ENCODE results near the gene PDGFRB. TPM values are rescaled to one million over a fixed set of nuclear protein-coding genes. Genes with fewer than 3 reads are reported as not detected.

The PDGFRB gene
- total RNA-seq, 1 experiment from 2014 or later, result 7.2 TPM

DNA sequence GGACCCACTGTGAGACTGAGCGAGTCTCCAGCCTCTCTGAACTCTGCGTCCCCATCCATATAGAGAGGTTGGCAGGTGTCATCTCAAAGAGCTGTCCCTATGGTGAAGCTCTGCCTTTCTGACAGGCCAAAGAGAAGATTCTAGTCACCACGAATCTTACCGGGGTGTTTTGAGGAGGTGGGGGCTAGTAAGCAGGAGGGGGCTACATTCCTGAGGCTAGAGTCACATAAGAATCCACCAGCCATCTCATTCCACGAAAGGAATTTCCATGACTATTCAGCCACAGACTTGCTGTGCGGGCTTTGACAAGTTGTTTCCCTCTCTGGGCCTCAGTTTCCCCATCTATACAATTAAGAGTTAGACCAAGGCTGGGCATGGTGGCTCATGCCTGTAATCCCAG lies 16.3 kb downstream of the PDGFRB start:
- Histone ChIP-seq H3K4me3 (no peak overlapping the region), H3K27me3 (no peaks in the 10 kb centered on the region), H3K27ac (peak overlapping the region; percentile 56; the same call in 1 of the 2 replicates), H3K9me3 (replicated peaks) (no peaks in the 10 kb centered on the region), H3K36me3 (no peaks in the 10 kb centered on the region), H3K4me1 (peaks cover 72% of the 10 kb centered on the region)
- no peak for DNase-seq

- H3K9me3 ChIP-seq (replicated peaks), result no peaks in the 10 kb centered on the region
- H3K36me3 ChIP-seq, result no peaks in the 10 kb centered on the region
- H3K27ac ChIP-seq, result peak overlapping the region; percentile 56; the same call in 1 of the 2 replicates
- DNase-seq, result peak; percentile 74 to 80
- peaks cover 66% of the 10 kb centered on the region for H3K4me1 ChIP-seq
- H3K27me3 ChIP-seq, result no peaks in the 10 kb centered on the region
- H3K4me3 ChIP-seq, result no peak overlapping the region; the same call in 1 of the 2 replicates
Measured at GRCh38 chr5:150138551-150139265, 16.9 kb downstream of the PDGFRB start.

GRCh38 chr5:150137997-150138396 lies 17.6 kb downstream of the PDGFRB start:
- peaks cover 59% of the 10 kb centered on the region for H3K4me1 ChIP-seq
- H3K36me3 ChIP-seq, result no peaks in the 10 kb centered on the region
- H3K27ac ChIP-seq, result peak overlapping the region; percentile 56; the same call in 1 of the 2 replicates
- no peaks in the 10 kb centered on the region for H3K27me3 ChIP-seq
- no peak for DNase-seq
- no peak overlapping the region for H3K4me3 ChIP-seq
- no peaks in the 10 kb centered on the region for H3K9me3 ChIP-seq (replicated peaks)

- H3K27ac ChIP-seq, result peak overlapping the region; percentile 56; the same call in 1 of the 2 replicates
- H3K4me3 ChIP-seq, result no peak overlapping the region
- no peaks in the 10 kb centered on the region for H3K9me3 ChIP-seq (replicated peaks)
- H3K4me1 ChIP-seq, result peaks cover 52% of the 10 kb centered on the region
- DNase-seq, result no peak
- H3K36me3 ChIP-seq, result no peaks in the 10 kb centered on the region
- no peaks in the 10 kb centered on the region for H3K27me3 ChIP-seq
Measured at GRCh38 chr5:150137168-150137957, 18.3 kb downstream of the PDGFRB start.

DNA sequence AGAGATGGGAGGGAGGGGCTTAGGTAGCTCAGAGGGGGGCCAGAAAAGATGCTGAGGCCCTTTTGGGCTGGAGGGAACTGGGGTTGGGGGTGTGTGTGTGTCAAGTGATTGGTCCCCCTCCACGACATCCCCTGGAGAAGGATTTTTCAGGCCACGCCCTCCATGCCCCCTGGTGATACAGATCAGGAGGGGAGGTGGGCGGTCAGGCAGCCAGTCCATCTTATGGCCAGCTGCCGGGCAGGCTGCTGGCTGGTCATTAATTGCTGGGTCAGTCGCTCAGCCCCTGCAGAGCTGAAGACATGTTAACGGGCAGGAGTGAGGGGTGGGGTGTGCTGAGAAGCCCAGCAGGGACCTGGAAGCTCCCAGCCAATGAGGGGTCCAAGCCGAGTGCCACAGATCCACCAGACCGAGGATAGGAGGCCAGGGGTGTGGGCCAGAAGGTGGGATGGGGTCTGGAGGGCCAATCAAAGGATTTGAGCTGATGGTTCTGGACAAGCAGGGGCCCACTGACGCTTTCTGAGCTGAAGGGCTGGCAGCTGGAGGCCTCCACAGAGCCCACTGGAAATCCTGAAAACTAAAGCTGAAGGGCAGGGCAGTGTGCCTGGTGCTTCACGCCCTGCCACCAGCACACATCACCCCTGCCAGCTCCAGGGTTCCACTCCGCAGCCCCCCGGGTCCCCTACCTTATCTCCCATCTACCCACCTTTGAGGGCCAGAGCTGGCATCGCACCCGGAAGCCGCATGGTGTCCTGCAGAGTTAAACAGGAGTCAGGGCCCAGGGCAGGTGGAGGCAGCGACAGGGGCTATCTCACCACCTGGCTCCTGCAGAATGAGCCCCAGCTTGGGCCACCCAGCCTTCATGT lies 19.1 kb downstream of the PDGFRB start:
- H3K27ac ChIP-seq, result no peak overlapping the region
- no peaks in the 10 kb centered on the region for H3K9me3 ChIP-seq (replicated peaks)
- DNase-seq, result no peak
- H3K27me3 ChIP-seq, result no peaks in the 10 kb centered on the region
- no peak overlapping the region for H3K4me3 ChIP-seq
- peaks cover 44% of the 10 kb centered on the region for H3K4me1 ChIP-seq
- no peaks in the 10 kb centered on the region for H3K36me3 ChIP-seq

GRCh38 chr5:150135557-150136304 lies 19.9 kb downstream of the PDGFRB start:
- H3K27ac ChIP-seq, result no peak overlapping the region
- H3K36me3 ChIP-seq, result no peaks in the 10 kb centered on the region
- no peaks in the 10 kb centered on the region for H3K9me3 ChIP-seq (replicated peaks)
- H3K4me3 ChIP-seq, result no peak overlapping the region
- no peak for DNase-seq
- H3K27me3 ChIP-seq, result no peaks in the 10 kb centered on the region
- H3K4me1 ChIP-seq, result peaks cover 36% of the 10 kb centered on the region

DNA sequence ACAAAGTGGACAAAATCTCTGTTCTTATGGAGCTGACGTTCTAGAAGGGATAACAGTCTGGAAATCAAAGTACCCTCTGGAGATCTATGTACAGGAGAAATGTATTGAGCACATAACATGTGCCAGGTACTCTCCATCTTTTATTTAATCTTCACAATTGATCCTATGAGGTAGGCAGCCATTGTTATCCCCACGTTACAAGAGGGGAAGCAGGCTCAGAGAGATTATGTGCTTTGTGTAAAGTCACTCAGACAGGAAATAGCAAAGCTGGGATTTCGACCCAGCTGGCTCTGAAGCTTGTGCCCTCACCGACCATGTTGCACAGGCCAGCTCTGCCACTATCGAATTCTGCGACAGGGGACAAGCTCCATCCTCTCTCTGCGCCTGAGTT lies 21.5 kb downstream of the PDGFRB start:
- H3K4me3 ChIP-seq, result no peak overlapping the region
- H3K27me3 ChIP-seq, result no peaks in the 10 kb centered on the region
- H3K36me3 ChIP-seq, result no peaks in the 10 kb centered on the region
- no peak overlapping the region for H3K27ac ChIP-seq
- DNase-seq, result no peak
- no peaks in the 10 kb centered on the region for H3K9me3 ChIP-seq (replicated peaks)
- peaks cover 23% of the 10 kb centered on the region for H3K4me1 ChIP-seq

DNA sequence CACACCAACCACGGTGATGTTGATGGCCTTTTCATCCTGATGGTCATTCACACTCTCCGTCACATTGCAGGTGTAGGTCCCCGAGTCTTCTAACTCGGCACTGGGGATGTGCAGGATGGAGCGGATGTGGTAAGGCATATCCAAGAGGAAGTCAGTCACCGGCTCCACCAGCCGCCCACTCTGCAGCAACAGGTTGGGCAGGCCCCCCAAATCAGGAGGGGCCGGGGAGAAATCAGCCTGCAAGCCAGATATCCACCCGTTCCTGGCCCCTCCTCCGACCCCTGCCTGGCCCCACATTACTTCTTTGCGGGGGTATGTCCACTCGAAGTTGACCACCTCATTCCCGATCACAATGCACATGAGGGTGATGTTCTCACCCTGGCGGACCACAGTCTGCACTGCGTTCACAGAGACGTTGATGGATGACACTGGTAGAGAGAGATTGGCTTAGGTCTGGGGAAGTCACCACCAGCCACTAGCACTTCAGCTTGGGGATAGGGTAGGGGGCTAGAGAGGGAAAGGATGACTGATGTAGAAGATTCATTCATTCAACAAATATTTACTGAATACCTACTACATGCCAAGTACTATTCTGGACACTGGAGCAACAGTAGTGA lies 22.0 kb downstream of the PDGFRB start:
- Histone ChIP-seq H3K9me3 (replicated peaks) (no peaks in the 10 kb centered on the region), H3K27ac (no peak overlapping the region), H3K4me1 (peaks cover 18% of the 10 kb centered on the region), H3K4me3 (no peak overlapping the region), H3K36me3 (no peaks in the 10 kb centered on the region), H3K27me3 (no peaks in the 10 kb centered on the region)
- no peak for DNase-seq

GRCh38 chr5:150132740-150133139 lies 22.9 kb downstream of the PDGFRB start:
- no peak overlapping the region for H3K27ac ChIP-seq
- no peaks in the 10 kb centered on the region for H3K9me3 ChIP-seq (replicated peaks)
- H3K27me3 ChIP-seq, result no peaks in the 10 kb centered on the region
- H3K4me3 ChIP-seq, result no peak overlapping the region
- H3K36me3 ChIP-seq, result no peaks in the 10 kb centered on the region
- DNase-seq, result no peak
- peaks cover 8% of the 10 kb centered on the region; the same call in 1 of the 2 replicates for H3K4me1 ChIP-seq

DNA sequence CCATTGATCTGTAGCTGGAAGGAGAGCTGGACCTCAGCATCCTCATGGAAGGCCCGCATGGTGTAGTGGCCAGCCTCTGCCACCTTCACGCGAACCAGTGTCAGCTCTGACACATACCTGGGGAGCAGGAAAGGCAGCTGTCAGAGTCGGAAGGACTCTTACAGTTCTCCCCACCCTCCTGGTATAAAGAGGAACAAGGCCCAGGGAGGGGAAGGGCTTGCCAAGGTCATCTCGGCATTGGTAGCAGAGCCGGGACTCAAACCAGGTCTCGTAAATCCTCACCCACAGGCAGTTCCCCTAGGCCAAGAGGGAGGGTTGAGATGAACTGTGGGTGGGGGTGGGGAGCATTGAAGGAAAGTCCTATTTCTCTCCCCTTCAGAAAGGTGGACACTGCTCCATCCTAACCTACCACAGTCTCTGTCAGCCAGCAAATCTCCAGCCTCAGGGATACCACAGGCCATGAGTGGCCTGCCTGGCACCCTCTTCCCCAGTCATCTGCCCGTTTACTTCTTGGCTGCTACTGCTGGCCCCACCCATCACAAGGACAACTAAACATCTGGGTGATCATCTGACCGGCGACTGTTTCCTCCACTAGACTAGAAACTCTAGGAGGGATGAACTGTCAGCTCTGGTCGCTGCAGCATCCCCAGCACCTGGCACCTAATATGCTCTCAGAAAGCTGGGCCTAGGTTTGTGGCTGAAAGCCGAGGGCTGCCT lies 23.5 kb downstream of the PDGFRB start:
- Histone ChIP-seq H3K9me3 (replicated peaks) (no peaks in the 10 kb centered on the region), H3K4me3 (no peak overlapping the region), H3K36me3 (no peaks in the 10 kb centered on the region), H3K4me1 (peaks cover 2% of the 10 kb centered on the region; the same call in 1 of the 2 replicates), H3K27ac (no peak overlapping the region), H3K27me3 (no peaks in the 10 kb centered on the region)
- DNase-seq, result no peak

DNA sequence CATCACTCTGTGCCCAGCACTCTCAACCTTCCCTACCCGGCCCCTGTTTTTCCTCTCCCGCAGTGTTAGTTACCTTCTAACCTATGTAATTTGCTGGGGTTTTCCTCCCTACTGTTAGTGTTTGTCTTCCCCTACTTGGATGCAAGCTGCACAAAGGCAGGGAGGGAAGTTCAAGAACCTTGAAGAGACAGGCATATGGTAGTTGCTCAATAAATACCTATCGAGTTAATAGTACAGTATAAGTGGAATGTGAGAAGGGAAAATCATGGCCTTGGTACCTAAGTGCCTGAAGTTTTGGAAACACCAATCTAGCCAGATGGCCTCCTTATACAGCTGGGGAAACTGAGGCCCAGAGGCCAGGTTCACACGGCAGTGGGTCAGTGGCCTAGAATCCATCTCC lies 24.2 kb downstream of the PDGFRB start:
- Histone ChIP-seq H3K36me3 (no peaks in the 10 kb centered on the region), H3K27ac (no peak overlapping the region), H3K4me3 (no peak overlapping the region), H3K4me1 (no peaks in the 10 kb centered on the region), H3K9me3 (replicated peaks) (no peaks in the 10 kb centered on the region), H3K27me3 (no peaks in the 10 kb centered on the region)
- no peak for DNase-seq

DNA sequence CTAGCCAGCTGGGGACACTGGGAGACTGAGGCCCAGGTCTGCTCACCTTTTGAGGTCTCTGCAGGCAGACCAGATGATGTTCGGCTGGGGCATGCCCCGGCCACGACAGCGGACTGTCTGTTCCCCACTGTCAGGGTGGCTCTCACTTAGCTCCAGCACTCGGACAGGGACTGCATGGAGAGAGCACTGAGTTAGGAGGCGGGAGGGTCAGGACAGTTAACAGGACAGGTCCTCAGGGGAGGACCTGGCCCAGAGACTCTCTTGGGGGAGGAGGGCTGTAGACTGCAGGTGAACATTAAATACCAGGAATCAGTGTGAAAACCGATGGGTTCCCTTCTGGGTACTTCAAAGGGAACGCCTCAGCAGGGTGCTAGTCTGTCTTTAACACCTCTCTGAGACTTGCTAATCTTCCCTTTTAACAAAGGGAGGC lies 25.1 kb downstream of the PDGFRB start:
- Histone ChIP-seq H3K36me3 (no peaks in the 10 kb centered on the region), H3K4me1 (no peaks in the 10 kb centered on the region), H3K27ac (no peak overlapping the region), H3K9me3 (replicated peaks) (no peaks in the 10 kb centered on the region), H3K27me3 (no peaks in the 10 kb centered on the region), H3K4me3 (no peak overlapping the region)
- no peak for DNase-seq

GRCh38 chr5:150129813-150130492 lies 25.7 kb downstream of the PDGFRB start:
- Histone ChIP-seq H3K9me3 (replicated peaks) (no peaks in the 10 kb centered on the region), H3K36me3 (no peaks in the 10 kb centered on the region), H3K4me3 (no peak overlapping the region), H3K27ac (no peak overlapping the region), H3K27me3 (no peaks in the 10 kb centered on the region), H3K4me1 (no peaks in the 10 kb centered on the region)
- peak; percentile 62 to 73 for DNase-seq

Measured in SJCRH30 (cell line).